ENCODE measurements around the gene PPP1R1A. TPM values are rescaled to one million over a fixed set of nuclear protein-coding genes. Genes with fewer than 3 reads are reported as not detected.

PPP1R1A gene
- total and polyA plus RNA-seq, 2 experiments from 2014 or later, result 7.6 to 26.9 TPM

DNA sequence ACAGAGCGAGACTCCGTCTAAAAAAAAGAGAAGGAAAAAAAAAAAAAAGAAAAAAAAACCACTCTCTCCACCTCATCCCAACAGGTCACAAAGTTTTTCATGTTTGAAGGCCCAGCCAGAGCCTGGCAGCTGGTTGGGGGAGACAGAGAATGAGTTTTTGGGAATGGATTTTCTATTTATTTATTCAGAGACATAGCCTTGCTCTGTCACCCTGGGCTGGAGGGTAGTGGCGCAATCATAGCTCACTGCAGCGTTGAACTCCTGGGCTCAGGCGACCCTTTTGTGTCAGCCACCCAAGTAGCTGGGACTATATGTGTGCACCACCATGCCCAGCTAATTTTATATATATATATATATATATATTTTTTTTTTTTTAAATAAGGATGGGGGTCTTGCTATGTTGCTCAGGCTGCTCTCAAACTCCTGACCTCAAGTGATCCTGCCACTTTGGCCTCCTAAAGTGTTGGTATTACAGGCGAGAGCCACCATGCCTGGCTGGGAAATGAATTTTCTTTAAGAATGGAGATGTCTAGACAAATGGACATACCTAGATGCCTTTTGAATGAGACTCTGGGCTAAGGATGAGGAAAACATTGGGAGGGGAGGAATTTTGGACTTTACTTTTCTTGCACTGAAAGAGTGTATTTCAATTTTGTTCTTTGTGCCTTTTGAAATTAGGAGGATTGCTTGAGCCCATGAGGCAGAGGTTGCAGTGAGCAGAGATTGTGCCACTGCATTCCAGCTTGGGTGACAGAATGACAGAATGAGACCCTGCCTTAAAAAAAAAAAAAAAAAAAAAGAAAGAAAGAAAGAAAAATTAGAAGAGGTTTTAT, 16.9 kb upstream of the PPP1R1A start (continued):
- TF ChIP-seq EZH2phosphoT487 (IDR thresholded peaks at IDR 0.05; ENCODE audit: unreplicated experiment), result no peak

DNA sequence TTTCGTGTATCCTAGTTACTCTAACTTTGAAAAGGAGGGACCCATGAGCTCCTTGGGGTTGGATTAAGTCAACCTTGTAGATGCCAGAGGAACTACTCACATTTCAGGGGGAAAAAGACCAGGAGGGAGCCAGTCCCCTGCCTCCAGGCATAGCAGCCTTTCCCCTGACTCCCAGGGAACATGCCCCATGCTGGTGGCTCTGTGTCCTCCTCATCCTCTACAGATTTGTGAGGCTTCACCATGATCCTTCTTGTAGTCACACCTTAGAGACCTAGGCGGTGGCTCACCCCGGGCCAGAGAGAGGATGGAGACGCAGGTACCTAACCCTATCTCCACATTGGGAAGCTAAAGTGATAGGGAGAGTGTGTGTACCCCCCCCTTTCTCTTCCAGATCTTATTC, 16.0 kb upstream of the PPP1R1A start:
- no peaks in the 10 kb centered on the region for H3F3A ChIP-seq (replicated peaks; ENCODE audit: low read depth)
- H3K4me1 ChIP-seq (ENCODE audit: insufficient read depth), result no peaks in the 10 kb centered on the region
- no peaks in the 10 kb centered on the region for H3K9me3 Mint-ChIP-seq
- H3K27ac ChIP-seq (ENCODE audit: low read depth), result no peak overlapping the region
- H3K27ac Mint-ChIP-seq, result no peak overlapping the region
- H3K79me2 ChIP-seq (replicated peaks; ENCODE audit: insufficient read depth), result no peaks in the 10 kb centered on the region
- peaks cover 6% of the 10 kb centered on the region; the same call in 2 of the 3 replicates for H3K4me1 Mint-ChIP-seq
- peaks cover 2% of the 10 kb centered on the region for H3K27me3 Mint-ChIP-seq (ENCODE audit: insufficient read depth, low read depth, poor library complexity)
- no peak overlapping the region for H2AFZ ChIP-seq
- H3K4me3 ChIP-seq, result no peak overlapping the region
- ATAC-seq (no peak), DNase-seq (ENCODE audit: low spot score) (no peak)
- no peaks in the 10 kb centered on the region for H3K36me3 ChIP-seq (ENCODE audit: insufficient read depth)
- H4K20me1 ChIP-seq (replicated peaks; ENCODE audit: insufficient read depth), result no peaks in the 10 kb centered on the region
- H3K9me2 ChIP-seq (ENCODE audit: insufficient read depth), result no peaks in the 10 kb centered on the region
- no peak overlapping the region for H3K4me3 Mint-ChIP-seq
- H3K27me3 ChIP-seq (ENCODE audit: insufficient read depth), result peaks cover 6% of the 10 kb centered on the region; the same call in 1 of the 2 replicates
- no peak overlapping the region for H3K4me2 ChIP-seq
- no peaks in the 10 kb centered on the region for H3K36me3 Mint-ChIP-seq (ENCODE audit: low read depth)
- TF ChIP-seq, protein P1, sequence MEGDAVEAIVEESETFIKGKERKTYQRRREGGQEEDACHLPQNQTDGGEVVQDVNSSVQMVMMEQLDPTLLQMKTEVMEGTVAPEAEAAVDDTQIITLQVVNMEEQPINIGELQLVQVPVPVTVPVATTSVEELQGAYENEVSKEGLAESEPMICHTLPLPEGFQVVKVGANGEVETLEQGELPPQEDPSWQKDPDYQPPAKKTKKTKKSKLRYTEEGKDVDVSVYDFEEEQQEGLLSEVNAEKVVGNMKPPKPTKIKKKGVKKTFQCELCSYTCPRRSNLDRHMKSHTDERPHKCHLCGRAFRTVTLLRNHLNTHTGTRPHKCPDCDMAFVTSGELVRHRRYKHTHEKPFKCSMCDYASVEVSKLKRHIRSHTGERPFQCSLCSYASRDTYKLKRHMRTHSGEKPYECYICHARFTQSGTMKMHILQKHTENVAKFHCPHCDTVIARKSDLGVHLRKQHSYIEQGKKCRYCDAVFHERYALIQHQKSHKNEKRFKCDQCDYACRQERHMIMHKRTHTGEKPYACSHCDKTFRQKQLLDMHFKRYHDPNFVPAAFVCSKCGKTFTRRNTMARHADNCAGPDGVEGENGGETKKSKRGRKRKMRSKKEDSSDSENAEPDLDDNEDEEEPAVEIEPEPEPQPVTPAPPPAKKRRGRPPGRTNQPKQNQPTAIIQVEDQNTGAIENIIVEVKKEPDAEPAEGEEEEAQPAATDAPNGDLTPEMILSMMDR (conservative IDR thresholded peaks at IDR 0.05; ENCODE audit: low read depth in 2 of 2), result no peak
- TF ChIP-seq STAT1 (IDR thresholded peaks at IDR 0.05; ENCODE audit: unreplicated experiment) (no peak), ZNF114 (CRISPR knock-in tag; IDR thresholded peaks at IDR 0.05) (no peak), ZNF331 (CRISPR knock-in tag; IDR thresholded peaks at IDR 0.05; ENCODE audit: low read depth) (no peak), NANOG (IDR thresholded peaks at IDR 0.05; ENCODE audit: borderline replicate concordance) (no peak), EZH2 (IDR thresholded peaks at IDR 0.05; ENCODE audit: low read depth, unreplicated experiment) (no peak), CREB1 (CRISPR knock-in tag; IDR thresholded peaks at IDR 0.05; ENCODE audit: low read depth) (no peak), EZH2phosphoT487 (IDR thresholded peaks at IDR 0.05; ENCODE audit: unreplicated experiment) (no peak), POLR2AphosphoS5 (IDR thresholded peaks at IDR 0.05; ENCODE audit: low read depth) (no peak)
- TF ChIP-seq, protein P2, sequence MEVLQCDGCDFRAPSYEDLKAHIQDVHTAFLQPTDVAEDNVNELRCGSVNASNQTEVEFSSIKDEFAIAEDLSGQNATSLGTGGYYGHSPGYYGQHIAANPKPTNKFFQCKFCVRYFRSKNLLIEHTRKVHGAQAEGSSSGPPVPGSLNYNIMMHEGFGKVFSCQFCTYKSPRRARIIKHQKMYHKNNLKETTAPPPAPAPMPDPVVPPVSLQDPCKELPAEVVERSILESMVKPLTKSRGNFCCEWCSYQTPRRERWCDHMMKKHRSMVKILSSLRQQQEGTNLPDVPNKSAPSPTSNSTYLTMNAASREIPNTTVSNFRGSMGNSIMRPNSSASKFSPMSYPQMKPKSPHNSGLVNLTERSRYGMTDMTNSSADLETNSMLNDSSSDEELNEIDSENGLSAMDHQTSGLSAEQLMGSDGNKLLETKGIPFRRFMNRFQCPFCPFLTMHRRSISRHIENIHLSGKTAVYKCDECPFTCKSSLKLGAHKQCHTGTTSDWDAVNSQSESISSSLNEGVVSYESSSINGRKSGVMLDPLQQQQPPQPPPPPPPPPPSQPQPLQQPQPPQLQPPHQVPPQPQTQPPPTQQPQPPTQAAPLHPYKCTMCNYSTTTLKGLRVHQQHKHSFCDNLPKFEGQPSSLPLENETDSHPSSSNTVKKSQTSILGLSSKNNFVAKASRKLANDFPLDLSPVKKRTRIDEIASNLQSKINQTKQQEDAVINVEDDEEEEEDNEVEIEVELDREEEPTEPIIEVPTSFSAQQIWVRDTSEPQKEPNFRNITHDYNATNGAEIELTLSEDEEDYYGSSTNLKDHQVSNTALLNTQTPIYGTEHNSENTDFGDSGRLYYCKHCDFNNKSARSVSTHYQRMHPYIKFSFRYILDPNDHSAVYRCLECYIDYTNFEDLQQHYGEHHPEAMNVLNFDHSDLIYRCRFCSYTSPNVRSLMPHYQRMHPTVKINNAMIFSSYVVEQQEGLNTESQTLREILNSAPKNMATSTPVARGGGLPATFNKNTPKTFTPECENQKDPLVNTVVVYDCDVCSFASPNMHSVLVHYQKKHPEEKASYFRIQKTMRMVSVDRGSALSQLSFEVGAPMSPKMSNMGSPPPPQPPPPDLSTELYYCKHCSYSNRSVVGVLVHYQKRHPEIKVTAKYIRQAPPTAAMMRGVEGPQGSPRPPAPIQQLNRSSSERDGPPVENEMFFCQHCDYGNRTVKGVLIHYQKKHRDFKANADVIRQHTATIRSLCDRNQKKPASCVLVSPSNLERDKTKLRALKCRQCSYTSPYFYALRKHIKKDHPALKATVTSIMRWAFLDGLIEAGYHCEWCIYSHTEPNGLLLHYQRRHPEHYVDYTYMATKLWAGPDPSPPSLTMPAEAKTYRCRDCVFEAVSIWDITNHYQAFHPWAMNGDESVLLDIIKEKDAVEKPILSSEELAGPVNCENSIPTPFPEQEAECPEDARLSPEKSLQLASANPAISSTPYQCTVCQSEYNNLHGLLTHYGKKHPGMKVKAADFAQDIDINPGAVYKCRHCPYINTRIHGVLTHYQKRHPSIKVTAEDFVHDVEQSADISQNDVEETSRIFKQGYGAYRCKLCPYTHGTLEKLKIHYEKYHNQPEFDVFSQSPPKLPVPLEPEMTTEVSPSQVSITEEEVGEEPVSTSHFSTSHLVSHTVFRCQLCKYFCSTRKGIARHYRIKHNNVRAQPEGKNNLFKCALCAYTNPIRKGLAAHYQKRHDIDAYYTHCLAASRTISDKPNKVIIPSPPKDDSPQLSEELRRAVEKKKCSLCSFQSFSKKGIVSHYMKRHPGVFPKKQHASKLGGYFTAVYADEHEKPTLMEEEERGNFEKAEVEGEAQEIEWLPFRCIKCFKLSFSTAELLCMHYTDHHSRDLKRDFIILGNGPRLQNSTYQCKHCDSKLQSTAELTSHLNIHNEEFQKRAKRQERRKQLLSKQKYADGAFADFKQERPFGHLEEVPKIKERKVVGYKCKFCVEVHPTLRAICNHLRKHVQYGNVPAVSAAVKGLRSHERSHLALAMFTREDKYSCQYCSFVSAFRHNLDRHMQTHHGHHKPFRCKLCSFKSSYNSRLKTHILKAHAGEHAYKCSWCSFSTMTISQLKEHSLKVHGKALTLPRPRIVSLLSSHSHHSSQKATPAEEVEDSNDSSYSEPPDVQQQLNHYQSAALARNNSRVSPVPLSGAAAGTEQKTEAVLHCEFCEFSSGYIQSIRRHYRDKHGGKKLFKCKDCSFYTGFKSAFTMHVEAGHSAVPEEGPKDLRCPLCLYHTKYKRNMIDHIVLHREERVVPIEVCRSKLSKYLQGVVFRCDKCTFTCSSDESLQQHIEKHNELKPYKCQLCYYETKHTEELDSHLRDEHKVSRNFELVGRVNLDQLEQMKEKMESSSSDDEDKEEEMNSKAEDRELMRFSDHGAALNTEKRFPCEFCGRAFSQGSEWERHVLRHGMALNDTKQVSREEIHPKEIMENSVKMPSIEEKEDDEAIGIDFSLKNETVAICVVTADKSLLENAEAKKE (CRISPR knock-in tag; IDR thresholded peaks at IDR 0.05), result no peak
- TF ChIP-seq, protein P3, sequence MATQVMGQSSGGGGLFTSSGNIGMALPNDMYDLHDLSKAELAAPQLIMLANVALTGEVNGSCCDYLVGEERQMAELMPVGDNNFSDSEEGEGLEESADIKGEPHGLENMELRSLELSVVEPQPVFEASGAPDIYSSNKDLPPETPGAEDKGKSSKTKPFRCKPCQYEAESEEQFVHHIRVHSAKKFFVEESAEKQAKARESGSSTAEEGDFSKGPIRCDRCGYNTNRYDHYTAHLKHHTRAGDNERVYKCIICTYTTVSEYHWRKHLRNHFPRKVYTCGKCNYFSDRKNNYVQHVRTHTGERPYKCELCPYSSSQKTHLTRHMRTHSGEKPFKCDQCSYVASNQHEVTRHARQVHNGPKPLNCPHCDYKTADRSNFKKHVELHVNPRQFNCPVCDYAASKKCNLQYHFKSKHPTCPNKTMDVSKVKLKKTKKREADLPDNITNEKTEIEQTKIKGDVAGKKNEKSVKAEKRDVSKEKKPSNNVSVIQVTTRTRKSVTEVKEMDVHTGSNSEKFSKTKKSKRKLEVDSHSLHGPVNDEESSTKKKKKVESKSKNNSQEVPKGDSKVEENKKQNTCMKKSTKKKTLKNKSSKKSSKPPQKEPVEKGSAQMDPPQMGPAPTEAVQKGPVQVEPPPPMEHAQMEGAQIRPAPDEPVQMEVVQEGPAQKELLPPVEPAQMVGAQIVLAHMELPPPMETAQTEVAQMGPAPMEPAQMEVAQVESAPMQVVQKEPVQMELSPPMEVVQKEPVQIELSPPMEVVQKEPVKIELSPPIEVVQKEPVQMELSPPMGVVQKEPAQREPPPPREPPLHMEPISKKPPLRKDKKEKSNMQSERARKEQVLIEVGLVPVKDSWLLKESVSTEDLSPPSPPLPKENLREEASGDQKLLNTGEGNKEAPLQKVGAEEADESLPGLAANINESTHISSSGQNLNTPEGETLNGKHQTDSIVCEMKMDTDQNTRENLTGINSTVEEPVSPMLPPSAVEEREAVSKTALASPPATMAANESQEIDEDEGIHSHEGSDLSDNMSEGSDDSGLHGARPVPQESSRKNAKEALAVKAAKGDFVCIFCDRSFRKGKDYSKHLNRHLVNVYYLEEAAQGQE (IDR thresholded peaks at IDR 0.05; ENCODE audit: unreplicated experiment), result no peak
- TF ChIP-seq, protein P4, sequence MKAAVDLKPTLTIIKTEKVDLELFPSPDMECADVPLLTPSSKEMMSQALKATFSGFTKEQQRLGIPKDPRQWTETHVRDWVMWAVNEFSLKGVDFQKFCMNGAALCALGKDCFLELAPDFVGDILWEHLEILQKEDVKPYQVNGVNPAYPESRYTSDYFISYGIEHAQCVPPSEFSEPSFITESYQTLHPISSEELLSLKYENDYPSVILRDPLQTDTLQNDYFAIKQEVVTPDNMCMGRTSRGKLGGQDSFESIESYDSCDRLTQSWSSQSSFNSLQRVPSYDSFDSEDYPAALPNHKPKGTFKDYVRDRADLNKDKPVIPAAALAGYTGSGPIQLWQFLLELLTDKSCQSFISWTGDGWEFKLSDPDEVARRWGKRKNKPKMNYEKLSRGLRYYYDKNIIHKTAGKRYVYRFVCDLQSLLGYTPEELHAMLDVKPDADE (IDR thresholded peaks at IDR 0.05), result no peak
